Measurements from ENCODE around the gene NNT.
A peak's percentile ranks its signal among the peaks of the same experiment; 100 is the strongest.

The NNT gene

DNA sequence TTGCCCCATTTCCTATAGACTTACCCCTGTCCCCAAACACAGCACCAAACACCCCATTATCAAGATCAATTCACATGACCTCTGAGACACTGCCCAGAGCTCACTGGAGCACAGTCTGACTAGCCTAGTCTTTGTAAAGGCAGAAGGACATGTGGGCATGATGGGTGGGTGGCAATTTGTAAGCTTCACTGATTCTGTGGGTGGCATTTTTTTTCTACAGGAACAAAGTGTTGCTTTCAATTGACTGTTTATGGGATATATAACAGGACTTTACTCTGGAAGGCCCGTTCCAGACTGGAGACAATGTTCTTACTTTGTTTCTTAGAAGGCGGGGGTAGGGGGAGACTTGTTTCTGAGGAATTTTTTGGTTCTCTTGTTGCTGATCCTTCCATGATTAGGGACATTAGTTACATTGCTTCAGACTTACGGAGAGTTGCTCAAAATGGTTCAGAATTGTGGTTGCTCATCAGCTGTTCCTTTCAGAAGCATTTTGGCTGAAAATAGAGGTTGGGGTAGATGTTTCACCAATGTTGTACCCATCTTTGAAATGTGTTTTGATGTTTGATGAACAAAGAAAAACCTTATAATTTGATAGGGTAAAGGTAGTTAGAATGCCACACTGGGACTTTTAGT lies 20.2 kb downstream of the NNT start:
- Histone ChIP-seq H3K18ac (ENCODE audit: low read depth in 1 of 2, low read length in 2 of 2) (no peak overlapping the region), H3K79me1 (replicated peaks; ENCODE audit: low read length, poor library complexity, severe bottlenecking) (peaks cover 22% of the 10 kb centered on the region), H3K4me2 (ENCODE audit: low read length, poor library complexity, severe bottlenecking) (no peak overlapping the region), H3K9ac (ENCODE audit: low read length) (no peak overlapping the region), H3K4ac (ENCODE audit: low read depth in 1 of 2, low read length in 2 of 2) (no peak overlapping the region), H2BK15ac (ENCODE audit: low read depth, poor library complexity, severe bottlenecking) (no peak overlapping the region), H3K9me3 (ENCODE audit: control insufficient read depth, low read length) (no peaks in the 10 kb centered on the region), H2BK120ac (ENCODE audit: low read depth, low read length) (no peak overlapping the region), H3K27ac (ENCODE audit: low read length, poor library complexity, severe bottlenecking) (no peak overlapping the region), H2BK5ac (ENCODE audit: low read depth, low read length, poor library complexity, severe bottlenecking) (no peak overlapping the region), H4K8ac (ENCODE audit: low read length) (no peak overlapping the region), H3K23ac (ENCODE audit: low read length in 2 of 2) (no peak overlapping the region), H2BK12ac (ENCODE audit: low read length in 2 of 2) (no peak overlapping the region), H3K36me3 (ENCODE audit: control insufficient read depth in 1 of 2, insufficient read depth in 2 of 2, low read depth in 1 of 2, low read length in 2 of 2) (peaks cover 3 to 55% of the 10 kb centered on the region in 2 experiments), H2AK5ac (ENCODE audit: low read length, severe bottlenecking) (no peak overlapping the region), H3K27me3 (ENCODE audit: control insufficient read depth in 1 of 2, insufficient read depth in 1 of 2, low read length in 2 of 2) (no peaks in the 10 kb centered on the region), H3K4me1 (ENCODE audit: control insufficient read depth, insufficient read depth, low read depth, low read length) (no peaks in the 10 kb centered on the region), H3K14ac (ENCODE audit: low read length in 2 of 2) (no peak overlapping the region), H4K91ac (ENCODE audit: low read length) (no peak overlapping the region), H3K4me3 (ENCODE audit: insufficient read depth in 1 of 2, low read depth in 1 of 2, low read length in 2 of 2) (no peak overlapping the region), H2AFZ (ENCODE audit: low read depth, low read length) (no peak overlapping the region)
- DNase-seq: no peak
- 94% methylated on average over 3 of the region's 3 CpGs for WGBS

DNA sequence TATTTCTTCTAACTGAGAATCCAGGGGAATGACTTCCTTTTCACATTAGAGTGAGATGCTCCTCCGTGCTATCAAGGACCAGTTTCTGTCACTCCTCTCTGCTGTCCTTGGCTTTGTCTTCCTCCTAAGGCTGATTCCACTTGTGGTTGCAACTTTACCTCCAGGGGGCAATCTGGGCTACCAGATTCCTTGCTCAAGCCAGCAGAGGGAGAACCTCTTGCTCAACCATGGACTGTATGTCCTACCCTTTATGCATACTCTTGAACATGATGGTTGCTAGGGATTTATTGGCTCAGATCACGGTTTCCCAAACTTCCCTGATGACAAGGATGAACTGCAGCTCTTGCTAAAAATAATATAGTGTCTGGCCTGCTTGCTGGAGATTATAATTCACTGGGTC lies 24.0 kb downstream of the NNT start:
- WGBS: 92% methylated on average over 2 of the region's 2 CpGs
- H3K18ac ChIP-seq (ENCODE audit: low read depth in 1 of 2, low read length in 2 of 2): no peak overlapping the region
- peak overlapping the region in 1 of 2 experiments; percentile 28 for H3K14ac ChIP-seq (ENCODE audit: low read length in 2 of 2)
- peaks cover 12% of the 10 kb centered on the region for H3K79me1 ChIP-seq (replicated peaks; ENCODE audit: low read length, poor library complexity, severe bottlenecking)
- no peak overlapping the region for H4K91ac ChIP-seq (ENCODE audit: low read length)
- no peaks in the 10 kb centered on the region for H3K9me3 ChIP-seq (ENCODE audit: control insufficient read depth, low read length)
- H2BK5ac ChIP-seq (ENCODE audit: low read depth, low read length, poor library complexity, severe bottlenecking): no peak overlapping the region
- H2AFZ ChIP-seq (ENCODE audit: low read depth, low read length): no peak overlapping the region
- no peak overlapping the region for H3K4me3 ChIP-seq (ENCODE audit: insufficient read depth in 1 of 2, low read depth in 1 of 2, low read length in 2 of 2)
- no peak overlapping the region for H3K9ac ChIP-seq (ENCODE audit: low read length)
- peaks cover 2% of the 10 kb centered on the region for H3K4me1 ChIP-seq (ENCODE audit: control insufficient read depth, insufficient read depth, low read depth, low read length)
- no peak overlapping the region for H4K8ac ChIP-seq (ENCODE audit: low read length)
- H3K36me3 ChIP-seq (ENCODE audit: control insufficient read depth in 1 of 2, insufficient read depth in 2 of 2, low read depth in 1 of 2, low read length in 2 of 2): peaks cover 3 to 46% of the 10 kb centered on the region in 2 experiments
- H3K4ac ChIP-seq (ENCODE audit: low read depth in 1 of 2, low read length in 2 of 2): no peak overlapping the region
- no peak overlapping the region for H3K4me2 ChIP-seq (ENCODE audit: low read length, poor library complexity, severe bottlenecking)
- H2BK15ac ChIP-seq (ENCODE audit: low read depth, poor library complexity, severe bottlenecking): no peak overlapping the region
- no peak overlapping the region for H2BK120ac ChIP-seq (ENCODE audit: low read depth, low read length)
- H3K27me3 ChIP-seq (ENCODE audit: control insufficient read depth in 1 of 2, insufficient read depth in 1 of 2, low read length in 2 of 2): no peaks in the 10 kb centered on the region
- H3K27ac ChIP-seq (ENCODE audit: low read length, poor library complexity, severe bottlenecking): no peak overlapping the region
- H3K23ac ChIP-seq (ENCODE audit: low read length in 2 of 2): no peak overlapping the region
- H2AK5ac ChIP-seq (ENCODE audit: low read length, severe bottlenecking): no peak overlapping the region
- DNase-seq: peak; percentile 76
- no peak overlapping the region for H2BK12ac ChIP-seq (ENCODE audit: low read length in 2 of 2)

DNA sequence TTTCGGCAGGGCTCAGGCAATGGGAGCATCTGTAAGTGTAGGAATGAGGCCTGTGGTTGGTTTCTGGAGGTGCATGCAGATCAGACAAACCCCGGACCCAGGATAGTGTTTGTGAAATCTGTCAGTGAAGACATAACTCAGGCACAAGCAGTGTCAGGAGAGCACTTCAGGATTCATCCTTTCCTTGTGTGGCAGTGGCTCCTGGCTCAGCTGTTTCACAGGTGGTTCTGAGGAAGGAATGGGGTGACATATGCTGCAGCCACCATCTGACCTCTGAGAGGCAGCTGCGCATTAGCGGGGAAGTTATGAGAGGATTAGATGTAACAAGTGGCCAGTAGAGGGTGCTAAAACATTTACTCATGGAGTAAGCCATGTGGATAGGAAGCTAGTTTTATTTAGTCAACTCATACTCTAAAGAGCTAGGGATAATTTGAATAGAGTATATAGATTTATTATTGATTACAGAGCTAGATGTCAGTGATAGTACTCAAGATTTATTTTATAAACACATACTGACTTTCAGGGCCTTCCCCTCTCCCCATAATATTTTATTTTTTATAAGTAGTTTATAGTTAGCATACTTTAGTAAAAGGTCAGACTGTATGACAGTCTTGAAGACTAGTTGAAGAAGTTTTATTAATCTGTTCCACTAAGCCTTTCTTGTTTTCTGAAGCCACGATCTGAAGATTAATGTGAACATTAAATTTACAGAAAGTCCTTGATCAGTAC lies 28.4 kb downstream of the NNT start:
- Histone ChIP-seq H4K8ac (ENCODE audit: low read length) (peak overlapping the region; percentile 52), H3K18ac (ENCODE audit: low read depth in 1 of 2, low read length in 2 of 2) (no peak overlapping the region), H3K4me1 (ENCODE audit: control insufficient read depth, insufficient read depth, low read depth, low read length) (peaks cover 2% of the 10 kb centered on the region), H2AK5ac (ENCODE audit: low read length, severe bottlenecking) (no peak overlapping the region), H2BK12ac (ENCODE audit: low read length in 2 of 2) (no peak overlapping the region), H2BK120ac (ENCODE audit: low read depth, low read length) (no peak overlapping the region), H3K23ac (ENCODE audit: low read length in 2 of 2) (no peak overlapping the region), H3K36me3 (ENCODE audit: control insufficient read depth in 1 of 2, insufficient read depth in 2 of 2, low read depth in 1 of 2, low read length in 2 of 2) (peaks cover 6 to 34% of the 10 kb centered on the region in 2 experiments), H3K27ac (ENCODE audit: low read length, poor library complexity, severe bottlenecking) (no peak overlapping the region), H4K91ac (ENCODE audit: low read length) (no peak overlapping the region), H3K4me2 (ENCODE audit: low read length, poor library complexity, severe bottlenecking) (no peak overlapping the region), H2AFZ (ENCODE audit: low read depth, low read length) (no peak overlapping the region), H3K27me3 (ENCODE audit: control insufficient read depth in 1 of 2, insufficient read depth in 1 of 2, low read length in 2 of 2) (no peaks in the 10 kb centered on the region), H3K4me3 (ENCODE audit: insufficient read depth in 1 of 2, low read depth in 1 of 2, low read length in 2 of 2) (no peak overlapping the region), H3K9ac (ENCODE audit: low read length) (peak overlapping the region; percentile 42), H3K14ac (ENCODE audit: low read length in 2 of 2) (no peak overlapping the region), H2BK15ac (ENCODE audit: low read depth, poor library complexity, severe bottlenecking) (no peak overlapping the region), H3K9me3 (ENCODE audit: control insufficient read depth, low read length) (no peaks in the 10 kb centered on the region), H3K79me1 (replicated peaks; ENCODE audit: low read length, poor library complexity, severe bottlenecking) (peaks cover 22% of the 10 kb centered on the region), H2BK5ac (ENCODE audit: low read depth, low read length, poor library complexity, severe bottlenecking) (no peak overlapping the region), H3K4ac (ENCODE audit: low read depth in 1 of 2, low read length in 2 of 2) (no peak overlapping the region)
- 44% methylated on average over 4 of the region's 5 CpGs for WGBS
- peak; percentile 84 for DNase-seq

DNA sequence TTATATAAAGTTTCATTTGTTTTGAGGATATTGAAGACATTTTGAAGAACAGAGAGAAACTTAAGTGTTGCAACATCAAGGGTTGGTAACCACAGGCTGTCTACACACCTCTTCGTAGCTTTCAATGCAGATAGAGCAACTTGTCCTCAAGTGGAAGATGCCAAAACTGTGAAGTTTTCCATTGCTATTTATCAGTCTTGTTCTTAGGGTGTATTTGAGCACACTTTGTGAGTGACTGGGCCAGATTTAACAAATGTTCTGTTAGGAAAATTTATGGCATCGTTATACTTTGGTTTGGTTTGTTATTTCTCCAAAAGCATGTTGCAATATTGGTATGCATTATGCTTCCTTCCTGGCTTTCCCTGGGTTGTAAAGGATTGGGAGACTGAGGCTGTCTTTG lies 31.6 kb downstream of the NNT start:
- no peak overlapping the region for H2AFZ ChIP-seq (ENCODE audit: low read depth, low read length)
- H3K4me1 ChIP-seq (ENCODE audit: control insufficient read depth, insufficient read depth, low read depth, low read length): peaks cover 2% of the 10 kb centered on the region
- no peak overlapping the region for H2BK120ac ChIP-seq (ENCODE audit: low read depth, low read length)
- no peak overlapping the region for H3K27ac ChIP-seq (ENCODE audit: low read length, poor library complexity, severe bottlenecking)
- no peak overlapping the region for H2BK12ac ChIP-seq (ENCODE audit: low read length in 2 of 2)
- H3K4me2 ChIP-seq (ENCODE audit: low read length, poor library complexity, severe bottlenecking): no peak overlapping the region
- peaks cover 9 to 30% of the 10 kb centered on the region in 2 experiments for H3K36me3 ChIP-seq (ENCODE audit: control insufficient read depth in 1 of 2, insufficient read depth in 2 of 2, low read depth in 1 of 2, low read length in 2 of 2)
- H4K91ac ChIP-seq (ENCODE audit: low read length): no peak overlapping the region
- no peaks in the 10 kb centered on the region for H3K9me3 ChIP-seq (ENCODE audit: control insufficient read depth, low read length)
- DNase-seq: no peak
- no peak overlapping the region for H3K18ac ChIP-seq (ENCODE audit: low read depth in 1 of 2, low read length in 2 of 2)
- H4K8ac ChIP-seq (ENCODE audit: low read length): no peak overlapping the region
- no peak overlapping the region for H3K23ac ChIP-seq (ENCODE audit: low read length in 2 of 2)
- no peak overlapping the region for H3K9ac ChIP-seq (ENCODE audit: low read length)
- no peaks in the 10 kb centered on the region for H3K27me3 ChIP-seq (ENCODE audit: control insufficient read depth in 1 of 2, insufficient read depth in 1 of 2, low read length in 2 of 2)
- H3K14ac ChIP-seq (ENCODE audit: low read length in 2 of 2): no peak overlapping the region
- peaks cover 25% of the 10 kb centered on the region for H3K79me1 ChIP-seq (replicated peaks; ENCODE audit: low read length, poor library complexity, severe bottlenecking)
- H2BK15ac ChIP-seq (ENCODE audit: low read depth, poor library complexity, severe bottlenecking): no peak overlapping the region
- no peak overlapping the region for H2AK5ac ChIP-seq (ENCODE audit: low read length, severe bottlenecking)
- WGBS: 92% methylated on average over 2 of the region's 2 CpGs
- H2BK5ac ChIP-seq (ENCODE audit: low read depth, low read length, poor library complexity, severe bottlenecking): no peak overlapping the region
- no peak overlapping the region for H3K4me3 ChIP-seq (ENCODE audit: insufficient read depth in 1 of 2, low read depth in 1 of 2, low read length in 2 of 2)
- no peak overlapping the region for H3K4ac ChIP-seq (ENCODE audit: low read depth in 1 of 2, low read length in 2 of 2)
